ENCODE data around the gene NDUFA3.

GRCh38 chr19:54136864-54137698 lies 34.4 kb downstream of the NDUFA3 start:
- TF ChIP-seq CTCF (IDR thresholded peaks at IDR 0.05) (no peak), POLR2A (IDR thresholded peaks at IDR 0.05) (peak; percentile 31 to 87)

Measured in Peyer's patch (tissue), 4 donors.